Calu3 (cell line): ENCODE data around the gene ATP2C1. TPM values are rescaled to one million over a fixed set of nuclear protein-coding genes. Genes with fewer than 3 reads are reported as not detected.

Experiments used
- BruUV-seq: library from RNA; stranded (reverse); fragments of 400-500 nt; replicated peaks from 2 replicates; lab custom pipeline; 2021; lab: Mats Ljungman, UMichigan
- CTCF ChIA-PET: fragments of 300-600 bp; sonication (Branson Sonifier 250); formaldehyde crosslinking; loops from one replicate; lab custom pipeline; 2022; ENCODE audit warnings: antibody characterized with exemption; lab: Charles Lee
- DNase-seq: peaks from one replicate; pipeline ENCODE4 v3.0.0; 2022
- H3K27ac Mint-ChIP-seq: one replicate; pipeline ENCODE4 v1.8.0; 2022; ENCODE audit warnings: mixed read lengths; ENCODE audit not compliant: unreplicated experiment
- H3K27me3 Mint-ChIP-seq: one replicate; pipeline ENCODE4 v1.8.0; 2022; ENCODE audit warnings: mixed read lengths; ENCODE audit not compliant: unreplicated experiment
- H3K36me3 Mint-ChIP-seq: one replicate; pipeline ENCODE4 v1.8.0; 2022; ENCODE audit warnings: mild to moderate bottlenecking, moderate library complexity, mixed read lengths; ENCODE audit not compliant: insufficient read depth, unreplicated experiment
- H3K4me1 Mint-ChIP-seq: one replicate; pipeline ENCODE4 v1.8.0; 2022; ENCODE audit warnings: mild to moderate bottlenecking, low read depth, mixed read lengths; ENCODE audit not compliant: unreplicated experiment
- H3K4me3 Mint-ChIP-seq: one replicate; pipeline ENCODE4 v1.8.0; 2022; ENCODE audit warnings: mild to moderate bottlenecking, low read depth, moderate library complexity, mixed read lengths; ENCODE audit not compliant: unreplicated experiment
- H3K9me3 Mint-ChIP-seq: one replicate; pipeline ENCODE4 v1.8.0; 2022; ENCODE audit warnings: low read depth, mixed read lengths; ENCODE audit not compliant: unreplicated experiment
- CTCF ChIP-seq: fragments of 200-600 bp; IDR thresholded peaks from one replicate; pipeline ENCODE4 v1.8.0; 2022; ENCODE audit warnings: antibody characterized with exemption; ENCODE audit not compliant: unreplicated experiment
- intact Hi-C: fragments of 100-400 bp; cut with micrococcal nuclease; formaldehyde crosslinking; loops from one replicate; pipeline ENCODE4 v1.10.0; 2022; ENCODE audit not compliant: unreplicated experiment
- total RNA-seq: library from RNA; stranded (reverse); gene quantifications from 2 replicates; pipeline ENCODE4 v1.2.3, GENCODE V29; 2022

Gene ATP2C1
- total RNA-seq, 1 experiment from 2014 or later = 361 TPM

- no peak for DNase-seq
- Mint-ChIP-seq H3K4me1 (no peaks in the 10 kb centered on the region), H3K9me3 (no peaks in the 10 kb centered on the region), H3K27ac (no peak overlapping the region), H3K27me3 (no peaks in the 10 kb centered on the region), H3K4me3 (no peak overlapping the region), H3K36me3 (peaks cover 18% of the 10 kb centered on the region)
- BruUV-seq = no TSS peak
- intact Hi-C loops = no loop called here
- no peak for TF ChIP-seq CTCF
- CTCF ChIA-PET = interaction anchor here (0.7 to 1.1 kb wide), 2 partner anchors 19 to 133 kb away, joined by 3 to 4 read pairs; no protein-coding TSS in a partner anchor
These were observed 4.4 kb upstream of the ATP2C1 start for GRCh38 chr3:130889416-130889946.

- H3K36me3 Mint-ChIP-seq = peaks cover 37% of the 10 kb centered on the region
- DNase-seq = peak; percentile 87
- peak overlapping the region; percentile 93 for H3K4me3 Mint-ChIP-seq
- CTCF ChIA-PET = interaction anchor here (0.8 to 3.1 kb wide), 14 partner anchors 8 to 489 kb away, joined by 3 to 44 read pairs (median 6); partner anchors contain the start of gene NUDT16
- peak overlapping the region; percentile 98 for H3K27ac Mint-ChIP-seq
- peaks cover 28% of the 10 kb centered on the region for H3K4me1 Mint-ChIP-seq
- intact Hi-C loops = loop anchor here (1.0 to 5.0 kb wide), 5 partner anchors 43 to 616 kb away; no protein-coding TSS in a partner anchor
- BruUV-seq = no TSS peak
- no peaks in the 10 kb centered on the region for H3K9me3 Mint-ChIP-seq
- H3K27me3 Mint-ChIP-seq = no peaks in the 10 kb centered on the region
- peak; percentile 92 for TF ChIP-seq CTCF
These were observed 1.0 kb upstream of the ATP2C1 start for GRCh38 chr3:130892759-130893375.

- DNase-seq = peak; percentile 53
- Mint-ChIP-seq H3K4me1 (peaks cover 37% of the 10 kb centered on the region), H3K36me3 (peaks cover 37% of the 10 kb centered on the region), H3K27me3 (no peaks in the 10 kb centered on the region), H3K4me3 (peak overlapping the region; percentile 93), H3K9me3 (no peaks in the 10 kb centered on the region), H3K27ac (peak overlapping the region; percentile 98)
- no TSS peak for BruUV-seq
- intact Hi-C loops = loop anchor here (5.0 kb wide), 1 partner anchor 617 kb away; no protein-coding TSS in a partner anchor
- TF ChIP-seq CTCF = no peak
- CTCF ChIA-PET = interaction anchor here (0.7 to 3.1 kb wide), 17 partner anchors 10 to 1843 kb away, joined by 3 to 44 read pairs (median 4); partner anchors contain the start of gene NUDT16
These were observed 474 bp downstream of the ATP2C1 start for GRCh38 chr3:130894130-130894985.

- no peak for TF ChIP-seq CTCF
- CTCF ChIA-PET = interaction anchor here (0.7 to 3.1 kb wide), 5 partner anchors 44 to 487 kb away, joined by 3 to 44 read pairs (median 6); partner anchors contain the start of gene NUDT16
- no peak for DNase-seq
- Mint-ChIP-seq H3K4me1 (peaks cover 43% of the 10 kb centered on the region), H3K4me3 (peak overlapping the region; percentile 93), H3K9me3 (no peaks in the 10 kb centered on the region), H3K27ac (peak overlapping the region; percentile 98), H3K27me3 (no peaks in the 10 kb centered on the region), H3K36me3 (peaks cover 37% of the 10 kb centered on the region)
- BruUV-seq = no TSS peak
- intact Hi-C loops = loop anchor here (5.0 kb wide), 1 partner anchor 618 kb away; no protein-coding TSS in a partner anchor
These were observed 1.0 kb downstream of the ATP2C1 start for GRCh38 chr3:130894986-130895280.
